DMS 273 (cell line): ENCODE data around the gene MCM9.
"Not testable (repeated sequence)": the region's sequence is repeated elsewhere in the genome, so short reads cannot be mapped to it uniquely, and the experiment has no call there.

Source experiments
- DNase-seq: peaks from one replicate; lab custom pipeline; 2025; ENCODE audit not compliant: unreplicated experiment; lab: John Stamatoyannopoulos, UW

The MCM9 gene

GRCh38 chr6:118772886-118773285 lies 162.1 kb downstream of the MCM9 start:
- DNase-seq = no peak

GRCh38 chr6:118771253-118771652 lies 163.7 kb downstream of the MCM9 start:
- no peak for DNase-seq

GRCh38 chr6:118770835-118771234 lies 164.1 kb downstream of the MCM9 start:
- DNase-seq = no peak

GRCh38 chr6:118770112-118770788 lies 164.7 kb downstream of the MCM9 start:
- peak; percentile 42 for DNase-seq

- no peak for DNase-seq
Measured at GRCh38 chr6:118768904-118769325, 166.0 kb downstream of the MCM9 start.

GRCh38 chr6:118768441-118768840 lies 166.5 kb downstream of the MCM9 start:
- no peak for DNase-seq

- DNase-seq = not testable (repeated sequence)
Measured at GRCh38 chr6:118765316-118765715, 169.6 kb downstream of the MCM9 start.

GRCh38 chr6:118764766-118765165 lies 170.2 kb downstream of the MCM9 start:
- DNase-seq = no peak
